GM12892 (cell line): Measurements from ENCODE around the gene DPF3.

Experiments used
- POLR2A ChIP-seq: IDR thresholded peaks from 2 replicates; pipeline ENCODE4 v1.6.1; 2011; ENCODE audit warnings: low read depth, low read length, control low read depth
- TAF1 ChIP-seq: IDR thresholded peaks from 2 replicates; pipeline ENCODE4 v1.6.1; 2011; ENCODE audit warnings: low read depth, mild to moderate bottlenecking, control low read depth, low read length, borderline replicate concordance

- TF ChIP-seq POLR2A (no peak), TAF1 (no peak)
Observed at GRCh38 chr14:72589652-72590051, 304.2 kb downstream of the DPF3 start.
